ENCODE measurements around the gene INAVA.

Gene INAVA

DNA sequence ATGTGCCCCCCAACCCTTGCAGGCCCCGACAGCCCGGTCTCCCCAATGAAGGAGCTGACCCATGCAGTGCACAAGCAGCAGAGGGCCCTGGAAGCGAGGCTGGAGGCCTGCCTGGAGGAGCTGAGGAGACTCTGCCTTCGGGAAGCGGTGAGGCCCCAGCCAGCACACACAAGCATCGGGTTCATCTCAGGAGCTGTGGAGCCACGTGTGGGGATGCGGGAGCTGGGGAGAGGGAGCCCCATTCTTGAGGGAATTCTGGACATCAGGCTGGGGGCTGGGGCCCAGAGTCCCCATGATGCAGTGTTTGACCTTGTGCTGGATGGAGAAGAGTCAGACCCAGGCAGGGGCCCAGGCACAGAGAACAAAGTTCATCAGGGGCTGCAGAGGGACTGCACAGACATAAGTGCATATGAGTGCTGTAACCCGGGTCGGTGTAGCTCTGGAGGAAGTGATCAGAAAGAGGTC is 4.8 kb downstream of the INAVA start:
- peaks cover 61% of the 10 kb centered on the region for H3K36me3 ChIP-seq (ENCODE audit: control insufficient read depth, insufficient read depth, low read length)
- H3K9me3 ChIP-seq (ENCODE audit: control insufficient read depth, insufficient read depth, low read length), result no peaks in the 10 kb centered on the region
- no peak overlapping the region for H3K9ac ChIP-seq (ENCODE audit: low read depth, low read length)
- peaks cover 21% of the 10 kb centered on the region for H3K4me1 ChIP-seq (ENCODE audit: control insufficient read depth, insufficient read depth, low read length)
- H3K4me3 ChIP-seq (ENCODE audit: low read depth, low read length), result no peak overlapping the region
- H3K27me3 ChIP-seq (ENCODE audit: control insufficient read depth, insufficient read depth, low read length), result no peaks in the 10 kb centered on the region
- no peak overlapping the region for H3K27ac ChIP-seq (ENCODE audit: low read depth, low read length)

DNA sequence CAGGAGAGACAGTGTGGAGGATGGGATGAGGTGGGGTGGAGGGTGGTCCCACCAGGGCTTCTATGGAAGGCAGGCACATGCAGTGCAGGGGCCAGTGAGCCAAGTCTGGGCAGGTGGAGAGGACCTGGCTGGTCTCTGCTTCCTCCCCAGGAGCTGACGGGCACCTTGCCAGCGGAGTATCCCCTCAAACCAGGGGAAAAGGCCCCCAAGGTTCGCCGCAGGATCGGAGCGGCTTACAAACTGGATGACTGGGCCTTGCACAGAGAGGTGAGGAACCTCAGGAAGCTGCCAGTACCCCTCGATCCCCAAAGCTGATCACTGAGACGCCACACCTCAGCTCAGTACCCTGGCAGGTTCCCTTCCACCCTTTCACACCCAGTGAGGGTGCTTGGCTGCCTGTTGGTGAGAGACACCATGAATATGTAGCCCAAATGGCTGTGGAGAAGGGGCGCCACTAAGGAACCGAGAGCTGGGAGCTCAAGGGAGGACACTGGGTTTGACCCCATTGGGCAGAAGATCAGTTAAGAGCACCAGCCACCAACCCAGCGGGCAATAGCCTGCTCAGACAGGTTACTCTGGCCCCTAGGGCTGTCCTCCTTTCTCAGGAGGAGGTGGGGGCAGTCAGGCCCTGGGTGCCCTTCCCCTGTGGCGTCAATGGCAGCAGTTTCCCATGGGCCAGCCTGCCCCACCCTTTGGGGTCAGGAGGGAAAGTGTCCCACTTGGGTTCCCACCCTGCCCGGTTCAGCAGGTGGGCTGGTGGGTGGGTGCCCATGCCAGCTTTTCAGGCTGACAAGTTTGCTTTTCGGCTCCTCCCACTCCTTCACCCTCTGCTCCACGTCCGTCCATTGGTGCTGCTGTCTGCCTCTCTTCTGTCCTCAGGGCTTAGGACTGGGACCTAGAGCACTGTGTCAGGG is 5.5 kb downstream of the INAVA start:
- no peaks in the 10 kb centered on the region for H3K27me3 ChIP-seq (ENCODE audit: control insufficient read depth, insufficient read depth, low read length)
- H3K4me3 ChIP-seq (ENCODE audit: low read depth, low read length), result no peak overlapping the region
- H3K9me3 ChIP-seq (ENCODE audit: control insufficient read depth, insufficient read depth, low read length), result no peaks in the 10 kb centered on the region
- H3K4me1 ChIP-seq (ENCODE audit: control insufficient read depth, insufficient read depth, low read length), result peaks cover 14% of the 10 kb centered on the region
- peaks cover 67% of the 10 kb centered on the region for H3K36me3 ChIP-seq (ENCODE audit: control insufficient read depth, insufficient read depth, low read length)
- H3K27ac ChIP-seq (ENCODE audit: low read depth, low read length), result no peak overlapping the region
- H3K9ac ChIP-seq (ENCODE audit: low read depth, low read length), result no peak overlapping the region

DNA sequence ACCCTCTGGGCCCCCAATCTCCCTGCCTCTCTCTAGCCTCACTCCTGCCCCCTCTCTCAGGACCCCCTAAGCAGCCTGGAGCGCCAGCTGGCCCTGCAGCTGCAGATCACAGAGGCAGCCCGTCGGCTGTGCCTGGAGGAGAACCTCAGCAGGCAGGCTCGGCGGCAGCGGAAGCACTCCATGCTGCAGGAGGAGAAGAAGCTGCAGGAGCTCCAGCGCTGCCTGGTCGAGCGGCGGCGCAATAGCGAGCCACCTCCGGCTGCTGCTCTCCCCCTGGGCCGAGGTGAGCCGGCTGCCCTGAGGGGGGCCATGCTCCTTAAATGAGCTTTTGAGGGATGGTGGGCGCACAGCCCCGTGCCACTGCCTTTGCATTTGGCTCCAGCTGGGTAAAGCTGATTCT is 6.2 kb downstream of the INAVA start:
- Histone ChIP-seq H3K9me3 (ENCODE audit: control insufficient read depth, insufficient read depth, low read length) (no peaks in the 10 kb centered on the region), H3K9ac (ENCODE audit: low read depth, low read length) (no peak overlapping the region), H3K27me3 (ENCODE audit: control insufficient read depth, insufficient read depth, low read length) (no peaks in the 10 kb centered on the region), H3K4me3 (ENCODE audit: low read depth, low read length) (no peak overlapping the region), H3K36me3 (ENCODE audit: control insufficient read depth, insufficient read depth, low read length) (peaks cover 73% of the 10 kb centered on the region), H3K27ac (ENCODE audit: low read depth, low read length) (no peak overlapping the region), H3K4me1 (ENCODE audit: control insufficient read depth, insufficient read depth, low read length) (peaks cover 7% of the 10 kb centered on the region)

DNA sequence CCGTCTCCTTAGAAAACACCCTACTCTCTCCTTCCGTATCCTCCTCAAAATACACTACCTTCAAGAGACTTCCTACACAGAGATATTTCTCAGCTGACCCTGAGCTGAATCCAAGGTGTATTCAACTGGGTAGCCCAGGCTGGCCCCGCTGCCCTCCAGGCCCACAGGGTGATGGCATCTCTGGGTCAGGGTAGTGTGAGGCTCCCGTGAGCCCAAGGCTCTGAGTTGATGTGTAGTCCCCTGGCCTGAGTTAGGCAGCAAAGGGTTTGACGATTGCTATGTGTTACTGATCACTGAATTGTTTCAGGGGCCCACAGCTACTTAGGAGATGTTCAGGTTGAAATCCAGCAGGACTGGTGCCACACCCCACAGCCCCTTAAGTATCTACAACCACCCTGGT is 6.7 kb downstream of the INAVA start:
- H3K27ac ChIP-seq (ENCODE audit: low read depth, low read length), result no peak overlapping the region
- H3K4me1 ChIP-seq (ENCODE audit: control insufficient read depth, insufficient read depth, low read length), result peaks cover 4% of the 10 kb centered on the region
- no peak overlapping the region for H3K9ac ChIP-seq (ENCODE audit: low read depth, low read length)
- no peaks in the 10 kb centered on the region for H3K9me3 ChIP-seq (ENCODE audit: control insufficient read depth, insufficient read depth, low read length)
- no peaks in the 10 kb centered on the region for H3K27me3 ChIP-seq (ENCODE audit: control insufficient read depth, insufficient read depth, low read length)
- peaks cover 76% of the 10 kb centered on the region for H3K36me3 ChIP-seq (ENCODE audit: control insufficient read depth, insufficient read depth, low read length)
- H3K4me3 ChIP-seq (ENCODE audit: low read depth, low read length), result no peak overlapping the region

DNA sequence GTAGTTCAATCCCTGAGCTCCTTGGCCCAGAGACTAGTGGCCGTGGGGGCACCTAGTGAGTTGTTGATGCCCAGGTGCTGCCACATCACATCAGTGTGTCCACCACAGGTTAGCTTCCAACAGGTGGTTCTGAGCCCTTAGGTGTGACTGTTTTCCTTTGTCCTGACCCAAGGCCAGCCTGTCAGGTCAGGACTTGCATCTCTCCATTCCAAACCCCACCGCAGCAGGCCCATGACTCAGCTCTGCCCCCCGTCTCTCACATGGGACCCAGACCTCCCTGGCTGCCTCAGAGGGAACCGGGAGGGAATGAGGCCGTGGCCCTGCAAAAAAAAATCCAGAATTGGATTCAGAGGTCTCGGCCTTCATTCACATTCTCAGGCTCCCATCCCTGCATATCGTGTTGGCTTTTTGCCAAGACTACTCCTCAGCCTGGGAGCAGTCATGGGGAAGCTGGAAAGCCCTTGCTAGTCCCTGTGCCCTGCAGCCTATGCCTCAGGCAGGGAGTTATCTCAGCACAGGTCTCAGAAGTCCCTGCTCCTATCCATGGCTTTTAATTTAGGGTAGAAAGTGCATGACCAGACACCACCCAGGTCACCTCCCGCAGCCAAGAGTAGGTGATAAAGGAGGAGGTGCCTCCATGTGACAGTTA is 7.2 kb downstream of the INAVA start:
- Histone ChIP-seq H3K4me3 (ENCODE audit: low read depth, low read length) (no peak overlapping the region), H3K9ac (ENCODE audit: low read depth, low read length) (no peak overlapping the region), H3K27ac (ENCODE audit: low read depth, low read length) (no peak overlapping the region), H3K36me3 (ENCODE audit: control insufficient read depth, insufficient read depth, low read length) (peaks cover 76% of the 10 kb centered on the region), H3K9me3 (ENCODE audit: control insufficient read depth, insufficient read depth, low read length) (no peaks in the 10 kb centered on the region), H3K27me3 (ENCODE audit: control insufficient read depth, insufficient read depth, low read length) (no peaks in the 10 kb centered on the region), H3K4me1 (ENCODE audit: control insufficient read depth, insufficient read depth, low read length) (no peaks in the 10 kb centered on the region)

DNA sequence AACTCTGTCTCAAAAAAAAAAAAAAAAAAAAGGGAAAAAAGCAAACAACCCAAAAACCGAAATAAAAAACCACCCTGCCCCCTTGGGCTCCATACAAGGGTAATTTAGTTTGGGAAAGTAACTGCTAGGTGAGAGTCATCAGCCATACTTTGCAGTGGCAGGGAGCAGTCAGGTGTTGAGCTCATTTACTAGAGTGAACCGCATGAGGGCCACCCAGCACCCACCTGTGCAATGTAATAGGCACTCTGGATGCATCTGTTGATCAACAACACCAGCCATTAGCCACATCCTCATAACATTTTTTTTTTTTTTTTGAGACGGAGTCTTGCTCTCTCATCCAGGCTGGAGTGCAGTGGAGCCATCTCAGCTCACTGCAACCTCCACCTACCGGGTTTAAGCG is 9.1 kb downstream of the INAVA start:
- H3K9me3 ChIP-seq (ENCODE audit: control insufficient read depth, insufficient read depth, low read length), result no peaks in the 10 kb centered on the region
- H3K4me3 ChIP-seq (ENCODE audit: low read depth, low read length), result no peak overlapping the region
- no peak overlapping the region for H3K27ac ChIP-seq (ENCODE audit: low read depth, low read length)
- H3K36me3 ChIP-seq (ENCODE audit: control insufficient read depth, insufficient read depth, low read length), result peaks cover 76% of the 10 kb centered on the region
- H3K9ac ChIP-seq (ENCODE audit: low read depth, low read length), result no peak overlapping the region
- H3K27me3 ChIP-seq (ENCODE audit: control insufficient read depth, insufficient read depth, low read length), result no peaks in the 10 kb centered on the region
- H3K4me1 ChIP-seq (ENCODE audit: control insufficient read depth, insufficient read depth, low read length), result no peaks in the 10 kb centered on the region

DNA sequence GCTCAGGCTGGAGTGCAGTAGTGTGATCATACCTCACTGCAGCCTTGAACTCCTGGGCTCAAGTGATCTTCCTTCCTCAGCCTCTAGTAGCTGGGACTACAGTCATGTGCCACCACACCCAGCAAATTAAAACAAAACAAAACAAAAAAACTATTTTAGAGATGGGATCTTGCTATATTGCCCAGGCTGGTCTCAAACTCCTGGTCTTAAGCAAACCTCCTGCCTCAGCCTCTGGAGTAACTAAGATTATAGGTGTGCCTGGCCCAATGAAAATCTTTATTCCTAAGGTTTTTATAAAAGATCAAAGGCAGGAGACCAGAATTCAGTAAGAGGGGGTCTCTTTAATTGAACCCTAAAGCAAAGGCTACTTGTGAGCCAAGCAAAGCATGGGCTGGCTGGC is 10.1 kb downstream of the INAVA start:
- Histone ChIP-seq H3K27me3 (ENCODE audit: control insufficient read depth, insufficient read depth, low read length) (no peaks in the 10 kb centered on the region), H3K36me3 (ENCODE audit: control insufficient read depth, insufficient read depth, low read length) (peaks cover 76% of the 10 kb centered on the region), H3K27ac (ENCODE audit: low read depth, low read length) (no peak overlapping the region), H3K9me3 (ENCODE audit: control insufficient read depth, insufficient read depth, low read length) (no peaks in the 10 kb centered on the region), H3K4me1 (ENCODE audit: control insufficient read depth, insufficient read depth, low read length) (no peaks in the 10 kb centered on the region), H3K9ac (ENCODE audit: low read depth, low read length) (no peak overlapping the region), H3K4me3 (ENCODE audit: low read depth, low read length) (no peak overlapping the region)

DNA sequence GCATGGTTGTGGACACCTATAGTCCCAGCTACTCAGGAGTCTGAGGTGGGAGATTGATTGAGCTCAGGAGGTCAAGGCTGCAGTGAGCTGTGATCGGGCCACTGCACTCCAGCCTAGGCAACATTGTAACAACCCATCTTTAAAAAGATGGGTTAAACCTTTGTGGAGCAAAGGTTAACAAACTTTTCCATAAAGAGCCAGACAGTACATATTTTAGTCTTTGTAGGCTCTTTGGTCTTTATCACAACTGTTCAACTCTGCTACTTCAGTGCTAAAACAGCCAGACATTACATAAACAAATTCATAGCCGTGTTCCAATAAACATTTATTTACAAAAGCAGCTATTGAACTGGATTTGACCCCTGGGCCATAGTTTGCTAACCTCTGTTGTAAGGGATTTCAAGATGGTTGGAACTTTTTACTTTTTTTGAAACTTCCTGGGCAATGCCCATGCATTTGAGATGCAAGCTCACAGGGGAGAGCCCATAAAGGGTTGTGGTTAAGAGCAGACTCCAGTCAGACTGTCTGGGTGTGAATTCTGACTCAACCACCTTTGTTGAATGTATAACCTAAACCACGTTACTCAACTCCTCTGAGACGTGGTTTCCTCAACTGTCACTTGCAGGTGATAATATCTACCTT is 10.8 kb downstream of the INAVA start:
- peaks cover 76% of the 10 kb centered on the region for H3K36me3 ChIP-seq (ENCODE audit: control insufficient read depth, insufficient read depth, low read length)
- no peaks in the 10 kb centered on the region for H3K4me1 ChIP-seq (ENCODE audit: control insufficient read depth, insufficient read depth, low read length)
- H3K27me3 ChIP-seq (ENCODE audit: control insufficient read depth, insufficient read depth, low read length), result no peaks in the 10 kb centered on the region
- H3K9ac ChIP-seq (ENCODE audit: low read depth, low read length), result no peak overlapping the region
- no peak overlapping the region for H3K4me3 ChIP-seq (ENCODE audit: low read depth, low read length)
- H3K9me3 ChIP-seq (ENCODE audit: control insufficient read depth, insufficient read depth, low read length), result no peaks in the 10 kb centered on the region
- no peak overlapping the region for H3K27ac ChIP-seq (ENCODE audit: low read depth, low read length)

DNA sequence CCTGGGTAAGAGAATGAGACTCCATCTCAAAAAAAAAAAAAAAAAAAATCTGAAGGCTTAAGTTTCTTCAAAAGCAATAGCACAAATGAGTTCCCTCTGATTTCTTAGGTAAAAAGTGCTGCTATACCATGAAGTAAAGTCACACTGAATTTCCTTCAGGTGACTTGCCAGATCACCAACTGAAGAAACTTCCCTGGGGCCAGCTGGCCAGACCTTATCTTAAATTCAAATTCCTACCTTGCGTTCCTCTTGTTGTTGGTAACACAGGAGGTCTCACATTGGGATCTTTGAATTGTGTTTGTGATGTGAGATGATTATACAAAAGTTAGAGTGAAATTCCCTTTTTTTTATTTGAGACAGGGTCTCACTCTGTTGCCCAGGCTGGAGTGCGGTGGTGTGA is 11.8 kb downstream of the INAVA start:
- H3K9me3 ChIP-seq (ENCODE audit: control insufficient read depth, insufficient read depth, low read length), result no peaks in the 10 kb centered on the region
- no peaks in the 10 kb centered on the region for H3K27me3 ChIP-seq (ENCODE audit: control insufficient read depth, insufficient read depth, low read length)
- no peak overlapping the region for H3K9ac ChIP-seq (ENCODE audit: low read depth, low read length)
- no peak overlapping the region for H3K27ac ChIP-seq (ENCODE audit: low read depth, low read length)
- no peaks in the 10 kb centered on the region for H3K4me1 ChIP-seq (ENCODE audit: control insufficient read depth, insufficient read depth, low read length)
- H3K36me3 ChIP-seq (ENCODE audit: control insufficient read depth, insufficient read depth, low read length), result peaks cover 76% of the 10 kb centered on the region
- H3K4me3 ChIP-seq (ENCODE audit: low read depth, low read length), result no peak overlapping the region

DNA sequence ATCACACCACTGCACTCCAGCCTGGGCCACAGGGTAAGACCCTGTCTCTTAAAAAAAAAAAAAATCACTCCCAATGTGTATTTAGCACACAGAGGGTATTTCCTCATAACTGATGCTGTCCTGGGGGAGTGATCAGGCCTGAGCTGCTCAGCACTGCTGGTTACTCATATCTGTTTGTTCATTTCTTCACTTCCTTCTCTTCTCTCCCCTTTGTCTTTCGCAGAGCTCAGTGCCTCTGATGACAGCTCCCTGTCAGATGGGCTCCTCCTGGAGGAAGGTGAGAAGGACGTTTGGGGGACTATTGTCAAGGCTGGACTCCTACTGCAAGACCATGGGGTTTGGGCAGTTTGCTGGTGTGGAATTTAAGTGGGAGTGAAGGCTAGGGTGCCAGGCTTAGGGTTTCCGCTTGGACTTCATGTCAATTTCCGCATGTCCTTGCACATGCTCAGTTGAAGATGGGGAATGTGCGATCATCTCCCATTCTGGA is 13.0 kb downstream of the INAVA start:
- H3K9ac ChIP-seq (ENCODE audit: low read depth, low read length), result no peak overlapping the region
- H3K36me3 ChIP-seq (ENCODE audit: control insufficient read depth, insufficient read depth, low read length), result peaks cover 73% of the 10 kb centered on the region
- H3K4me1 ChIP-seq (ENCODE audit: control insufficient read depth, insufficient read depth, low read length), result no peaks in the 10 kb centered on the region
- H3K27ac ChIP-seq (ENCODE audit: low read depth, low read length), result no peak overlapping the region
- H3K4me3 ChIP-seq (ENCODE audit: low read depth, low read length), result no peak overlapping the region
- H3K27me3 ChIP-seq (ENCODE audit: control insufficient read depth, insufficient read depth, low read length), result no peaks in the 10 kb centered on the region
- H3K9me3 ChIP-seq (ENCODE audit: control insufficient read depth, insufficient read depth, low read length), result no peaks in the 10 kb centered on the region
